BE2C (cell line): Measurements from ENCODE around the gene ZBTB25.
A peak's percentile ranks its signal among the peaks of the same experiment; 100 is the strongest.

Experiments
- DNase-seq: peaks from one replicate; pipeline ENCODE4 v3.0.0-alpha.2; 2020
- H3K27me3 ChIP-seq: fragments of 250-450 bp; sonication (Bioruptor Pico); 2 replicates; pipeline ENCODE4 v1.5.1; 2020; ENCODE audit warnings: mild to moderate bottlenecking
- H3K36me3 ChIP-seq: fragments of 250-450 bp; sonication (Bioruptor Pico); 2 replicates; pipeline ENCODE4 v1.5.1; 2020; ENCODE audit warnings: mild to moderate bottlenecking
- H3K4me1 ChIP-seq: fragments of 250-450 bp; sonication (Bioruptor Pico); 2 replicates; pipeline ENCODE4 v1.5.1; 2020
- H3K4me3 ChIP-seq: 2 replicates; pipeline ENCODE4 v1.5.1; 2011; ENCODE audit warnings: low read depth, low read length
- H3K9me3 ChIP-seq: fragments of 250-450 bp; sonication (Bioruptor Pico); 2 replicates; pipeline ENCODE4 v1.5.1; 2020
- CTCF ChIP-seq: IDR thresholded peaks from 2 replicates; pipeline ENCODE4 v1.5.1; 2012; ENCODE audit warnings: mild to moderate bottlenecking, low read depth, low read length

ZBTB25 gene

GRCh38 chr14:64508215-64508776, 4.7 kb upstream of the ZBTB25 start:
- Histone ChIP-seq H3K9me3 (no peaks in the 10 kb centered on the region), H3K4me3 (no peak overlapping the region), H3K27me3 (no peaks in the 10 kb centered on the region), H3K36me3 (peaks cover 2% of the 10 kb centered on the region; the same call in 1 of the 2 replicates), H3K4me1 (peaks cover 22% of the 10 kb centered on the region; the same call in 1 of the 2 replicates)
- no peak for TF ChIP-seq CTCF
- DNase-seq, result no peak

- DNase-seq, result no peak
- Histone ChIP-seq H3K4me3 (no peak overlapping the region; the same call in 1 of the 2 replicates), H3K4me1 (peaks cover 22% of the 10 kb centered on the region; the same call in 1 of the 2 replicates), H3K9me3 (no peaks in the 10 kb centered on the region), H3K27me3 (no peaks in the 10 kb centered on the region), H3K36me3 (peaks cover 2% of the 10 kb centered on the region; the same call in 1 of the 2 replicates)
- no peak for TF ChIP-seq CTCF
Measured at GRCh38 chr14:64507376-64508156, 3.9 kb upstream of the ZBTB25 start.

- Histone ChIP-seq H3K27me3 (no peaks in the 10 kb centered on the region), H3K4me3 (peak overlapping the region; percentile 31), H3K36me3 (peaks cover 2% of the 10 kb centered on the region; the same call in 1 of the 2 replicates), H3K4me1 (peaks cover 22% of the 10 kb centered on the region; the same call in 1 of the 2 replicates), H3K9me3 (no peaks in the 10 kb centered on the region)
- TF ChIP-seq CTCF, result no peak
- DNase-seq, result no peak
Measured at GRCh38 chr14:64506721-64507120, 3.1 kb upstream of the ZBTB25 start.

GRCh38 chr14:64504897-64505794, 1.5 kb upstream of the ZBTB25 start:
- H3K9me3 ChIP-seq, result no peaks in the 10 kb centered on the region
- peaks cover 10% of the 10 kb centered on the region; the same call in 1 of the 2 replicates for H3K4me1 ChIP-seq
- no peaks in the 10 kb centered on the region for H3K27me3 ChIP-seq
- peak; percentile 89 for DNase-seq
- H3K36me3 ChIP-seq, result no peaks in the 10 kb centered on the region
- peak overlapping the region; percentile 90 for H3K4me3 ChIP-seq
- no peak for TF ChIP-seq CTCF

- DNase-seq, result peak; percentile 93
- Histone ChIP-seq H3K36me3 (no peaks in the 10 kb centered on the region), H3K4me3 (peak within 1 kb of the TSS; percentile 90), H3K27me3 (no peaks in the 10 kb centered on the region), H3K4me1 (peaks cover 11% of the 10 kb centered on the region; the same call in 1 of the 2 replicates), H3K9me3 (no peaks in the 10 kb centered on the region)
- TF ChIP-seq CTCF, result no peak
Measured at GRCh38 chr14:64504310-64504896, 765 bp upstream of the ZBTB25 start, which contains the start of gene ZBTB1. TSS of gene ZBTB1 (plus strand) at chr14:64504770. CDS start at chr14:64521505, 16,735 bp downstream.
